Vagina (tissue), 2 donors: ENCODE data around the gene SLC2A1.

Experiments used
- POLR2A ChIP-seq, 2 donors: fragments of 450-650 bp; IDR thresholded peaks; one replicate each; pipeline ENCODE4 v1.6.1; 2017; ENCODE audit warnings: antibody characterized with exemption in 2 of 2, mild to moderate bottlenecking in 2 of 2, moderate library complexity in 2 of 2
- POLR2AphosphoS5 ChIP-seq, 2 donors: sonication (generic); formaldehyde crosslinking; IDR thresholded peaks; one replicate each; pipeline ENCODE4 v1.9.0; 2017; ENCODE audit warnings: antibody characterized with exemption in 2 of 2, mild to moderate bottlenecking in 2 of 2, low read depth in 1 of 2; ENCODE audit not compliant: insufficient read depth in 1 of 2
- TF ChIP-seq, protein P1 (sequence below), 3 experiments: fragments of 450-650 bp in 2 of 3; fragments of 200-600 bp in 1 of 3; sonication (generic) in 1 of 3; IDR thresholded peaks; one replicate each; pipeline ENCODE4 v1.5.1; 2017 to 2019; ENCODE audit warnings: antibody characterized with exemption in 3 of 3, mild to moderate bottlenecking in 2 of 3, moderate library complexity in 2 of 3

DNA sequence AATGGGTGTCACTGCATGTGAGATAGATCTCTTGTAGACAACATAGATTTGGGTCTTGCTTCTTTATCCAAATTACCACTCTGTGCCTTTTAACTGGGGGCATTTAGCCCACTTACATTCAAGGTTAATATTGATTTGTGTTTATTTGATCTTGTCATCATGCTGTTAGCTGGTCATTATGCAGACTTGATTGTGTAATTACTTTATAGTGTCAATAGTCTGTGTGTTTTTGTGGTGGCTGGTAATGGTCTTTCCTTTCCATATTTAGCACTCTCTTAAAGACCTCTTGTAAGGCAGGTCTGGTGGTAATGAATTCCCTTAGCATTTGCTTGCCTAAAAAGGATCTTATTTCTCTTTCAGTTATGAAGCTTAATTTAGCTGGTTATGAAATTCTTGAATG, 82.7 kb downstream of the SLC2A1 start:
- TF ChIP-seq, protein P1, sequence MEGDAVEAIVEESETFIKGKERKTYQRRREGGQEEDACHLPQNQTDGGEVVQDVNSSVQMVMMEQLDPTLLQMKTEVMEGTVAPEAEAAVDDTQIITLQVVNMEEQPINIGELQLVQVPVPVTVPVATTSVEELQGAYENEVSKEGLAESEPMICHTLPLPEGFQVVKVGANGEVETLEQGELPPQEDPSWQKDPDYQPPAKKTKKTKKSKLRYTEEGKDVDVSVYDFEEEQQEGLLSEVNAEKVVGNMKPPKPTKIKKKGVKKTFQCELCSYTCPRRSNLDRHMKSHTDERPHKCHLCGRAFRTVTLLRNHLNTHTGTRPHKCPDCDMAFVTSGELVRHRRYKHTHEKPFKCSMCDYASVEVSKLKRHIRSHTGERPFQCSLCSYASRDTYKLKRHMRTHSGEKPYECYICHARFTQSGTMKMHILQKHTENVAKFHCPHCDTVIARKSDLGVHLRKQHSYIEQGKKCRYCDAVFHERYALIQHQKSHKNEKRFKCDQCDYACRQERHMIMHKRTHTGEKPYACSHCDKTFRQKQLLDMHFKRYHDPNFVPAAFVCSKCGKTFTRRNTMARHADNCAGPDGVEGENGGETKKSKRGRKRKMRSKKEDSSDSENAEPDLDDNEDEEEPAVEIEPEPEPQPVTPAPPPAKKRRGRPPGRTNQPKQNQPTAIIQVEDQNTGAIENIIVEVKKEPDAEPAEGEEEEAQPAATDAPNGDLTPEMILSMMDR (IDR thresholded peaks at IDR 0.05), result no peak
- no peak for TF ChIP-seq POLR2A (IDR thresholded peaks at IDR 0.05)
- no peak for TF ChIP-seq POLR2AphosphoS5 (IDR thresholded peaks at IDR 0.05; ENCODE audit: insufficient read depth in 1 of 2, low read depth in 1 of 2)
